ENCODE data around the gene NTRK1. TPM values are rescaled to one million over a fixed set of nuclear protein-coding genes. Genes with fewer than 3 reads are reported as not detected.

NTRK1 gene
- total RNA-seq, 4 donors from 2014 or later = 0.20 to 2.6 (median 0.64) TPM; not detected in 1

- peak; percentile 72 for DNase-seq
- WGBS, 2 donors (ENCODE audit: low coverage in 1 of 2) = 53 to 60% methylated on average over 7 to 10 of the region's 10 CpGs
- Histone ChIP-seq H3K27me3 (no peaks in the 10 kb centered on the region), H3K36me3 (no peaks in the 10 kb centered on the region), H3K27ac (peak within 1 kb of the TSS; percentile 64 to 79 (median 76)), H3K9me3 (no peaks in the 10 kb centered on the region), H3K4me3 (peak within 1 kb of the TSS in 2 of 4 donors; percentile 6 to 33), H3K4me1 (peaks cover 6 to 22% (median 13%) of the 10 kb centered on the region in 4 donors)
- TF ChIP-seq CTCF (IDR thresholded peaks at IDR 0.05) (no peak), POLR2AphosphoS5 (IDR thresholded peaks at IDR 0.05) (peak; percentile 32 to 78 (median 76)), POLR2A (IDR thresholded peaks at IDR 0.05) (peak; percentile 70)
- in situ Hi-C loops (cut with MboI; ENCODE audit: low pct_ligation_motif_present in 1 of 4, low pct_unique_long_range_greater_than_20kb in 1 of 4, low sequenced_read_pairs in 3 of 4) (no loop called here), intact Hi-C loops (cut with DNase I; ENCODE audit: low total_unique reads) (no loop called here)
Observed at GRCh38 chr1:156816561-156817328, 43.9 kb upstream of the NTRK1 start, which contains the start of gene SH2D2A. Gene SH2D2A, minus strand, starts transcription at chr1:156816848. Its CDS starts 140 bp downstream, at chr1:156816708.

DNA sequence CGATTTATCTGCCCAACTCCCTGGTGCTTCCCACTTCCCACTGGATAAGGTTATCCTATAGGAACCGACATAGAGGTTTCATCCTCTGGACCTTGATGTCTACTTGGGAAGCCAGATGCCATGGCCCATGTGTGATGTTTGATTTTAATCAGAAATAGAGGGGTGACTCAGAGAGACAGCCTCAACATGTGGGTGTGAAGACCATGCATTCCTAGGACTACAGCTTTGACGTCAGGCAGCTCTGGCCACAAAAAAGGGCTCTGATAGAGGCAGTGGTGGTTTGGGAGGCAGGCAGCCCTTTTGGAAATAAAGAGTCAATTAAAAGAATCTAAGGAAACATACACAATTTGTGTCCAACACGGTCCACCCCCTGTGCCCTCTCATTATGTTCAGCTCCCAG is 38.9 kb upstream of the NTRK1 start:
- Histone ChIP-seq H3K4me1 (no peaks in the 10 kb centered on the region), H3K36me3 (no peaks in the 10 kb centered on the region), H3K27me3 (peaks cover 3% of the 10 kb centered on the region), H3K27ac (no peak overlapping the region), H3K9me3 (no peaks in the 10 kb centered on the region), H3K4me3 (no peak overlapping the region)
- TF ChIP-seq POLR2A (IDR thresholded peaks at IDR 0.05) (no peak), EP300 (IDR thresholded peaks at IDR 0.05; ENCODE audit: low read depth) (no peak), POLR2AphosphoS5 (IDR thresholded peaks at IDR 0.05) (no peak), CTCF (IDR thresholded peaks at IDR 0.05) (no peak)
- in situ Hi-C loops (cut with MboI; ENCODE audit: low pct_ligation_motif_present in 1 of 4, low pct_unique_long_range_greater_than_20kb in 1 of 4, low sequenced_read_pairs in 3 of 4) (no loop called here), intact Hi-C loops (cut with DNase I; ENCODE audit: low total_unique reads) (no loop called here)
- DNase-seq = no peak
- 66 to 69% methylated on average over 3 to 4 of the region's 4 CpGs for WGBS, 2 donors (ENCODE audit: low coverage in 1 of 2)

DNA sequence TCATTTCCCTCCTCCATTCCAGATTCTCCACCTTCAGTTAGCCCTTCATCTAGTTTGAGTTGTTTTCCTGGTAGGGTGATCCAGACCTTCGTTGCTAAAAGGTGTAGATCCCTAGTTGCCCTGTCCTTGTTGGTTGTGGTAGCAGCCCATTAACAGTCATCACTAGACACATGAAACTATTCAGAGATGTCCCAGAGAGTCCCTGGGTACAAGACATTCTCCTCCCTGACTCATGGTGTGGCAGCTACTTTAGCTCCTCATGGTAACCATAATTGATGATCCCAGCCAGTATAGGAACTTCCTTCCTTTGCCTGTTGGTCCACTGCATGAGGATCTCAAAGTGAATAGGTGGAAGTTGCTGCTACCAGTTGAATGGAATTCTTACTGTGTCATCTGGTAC is 38.0 kb upstream of the NTRK1 start:
- TF ChIP-seq POLR2AphosphoS5 (IDR thresholded peaks at IDR 0.05) (no peak), POLR2A (IDR thresholded peaks at IDR 0.05) (no peak), CTCF (IDR thresholded peaks at IDR 0.05) (no peak), EP300 (IDR thresholded peaks at IDR 0.05; ENCODE audit: low read depth) (no peak)

GRCh38 chr1:156823210-156823790 is 37.4 kb upstream of the NTRK1 start:
- Histone ChIP-seq H3K27me3 (peaks cover 6% of the 10 kb centered on the region), H3K4me3 (no peak overlapping the region), H3K27ac (no peak overlapping the region), H3K9me3 (no peaks in the 10 kb centered on the region), H3K4me1 (no peaks in the 10 kb centered on the region), H3K36me3 (no peaks in the 10 kb centered on the region)
- TF ChIP-seq CTCF (IDR thresholded peaks at IDR 0.05) = no peak
- in situ Hi-C loops (cut with MboI; ENCODE audit: low pct_ligation_motif_present in 1 of 4, low pct_unique_long_range_greater_than_20kb in 1 of 4, low sequenced_read_pairs in 3 of 4) (no loop called here), intact Hi-C loops (cut with DNase I; ENCODE audit: low total_unique reads) (no loop called here)
- DNase-seq = no peak
- 91% methylated on average over 5 of the region's 5 CpGs; no CpG with 5 or more reads in 1 of the 2 donors for WGBS, 2 donors (ENCODE audit: low coverage in 1 of 2)

More for the DNA sequence above, 38.0 kb upstream of the NTRK1 start:
- no peak for DNase-seq
- Histone ChIP-seq H3K9me3 (no peaks in the 10 kb centered on the region), H3K4me3 (no peak overlapping the region), H3K27me3 (peaks cover 3% of the 10 kb centered on the region), H3K4me1 (no peaks in the 10 kb centered on the region), H3K27ac (no peak overlapping the region), H3K36me3 (no peaks in the 10 kb centered on the region)
- intact Hi-C loops (cut with DNase I; ENCODE audit: low total_unique reads) (no loop called here), in situ Hi-C loops (cut with MboI; ENCODE audit: low pct_ligation_motif_present in 1 of 4, low pct_unique_long_range_greater_than_20kb in 1 of 4, low sequenced_read_pairs in 3 of 4) (no loop called here)
- 52 to 75% methylated on average over 1 of the region's 1 CpG for WGBS, 2 donors (ENCODE audit: low coverage in 1 of 2)

Data from transverse colon (tissue), 4 donors.